Calu3 (cell line): ENCODE results near the gene ADARB1. TPM values are rescaled to one million over a fixed set of nuclear protein-coding genes. Genes with fewer than 3 reads are reported as not detected.

ENCODE experiments used
- BruUV-seq: library from RNA; stranded (reverse); fragments of 400-500 nt; replicated peaks from 2 replicates; lab custom pipeline; 2021; lab: Mats Ljungman, UMichigan
- CTCF ChIA-PET: fragments of 300-600 bp; sonication (Branson Sonifier 250); formaldehyde crosslinking; loops from one replicate; lab custom pipeline; 2022; ENCODE audit warnings: antibody characterized with exemption; lab: Charles Lee
- DNase-seq: peaks from one replicate; pipeline ENCODE4 v3.0.0; 2022
- H3K27ac Mint-ChIP-seq: one replicate; pipeline ENCODE4 v1.8.0; 2022; ENCODE audit warnings: mixed read lengths; ENCODE audit not compliant: unreplicated experiment
- H3K27me3 Mint-ChIP-seq: one replicate; pipeline ENCODE4 v1.8.0; 2022; ENCODE audit warnings: mixed read lengths; ENCODE audit not compliant: unreplicated experiment
- H3K36me3 Mint-ChIP-seq: one replicate; pipeline ENCODE4 v1.8.0; 2022; ENCODE audit warnings: mild to moderate bottlenecking, moderate library complexity, mixed read lengths; ENCODE audit not compliant: insufficient read depth, unreplicated experiment
- H3K4me1 Mint-ChIP-seq: one replicate; pipeline ENCODE4 v1.8.0; 2022; ENCODE audit warnings: mild to moderate bottlenecking, low read depth, mixed read lengths; ENCODE audit not compliant: unreplicated experiment
- H3K4me3 Mint-ChIP-seq: one replicate; pipeline ENCODE4 v1.8.0; 2022; ENCODE audit warnings: mild to moderate bottlenecking, low read depth, moderate library complexity, mixed read lengths; ENCODE audit not compliant: unreplicated experiment
- H3K9me3 Mint-ChIP-seq: one replicate; pipeline ENCODE4 v1.8.0; 2022; ENCODE audit warnings: low read depth, mixed read lengths; ENCODE audit not compliant: unreplicated experiment
- intact Hi-C: fragments of 100-400 bp; cut with micrococcal nuclease; formaldehyde crosslinking; loops from one replicate; pipeline ENCODE4 v1.10.0; 2022; ENCODE audit not compliant: unreplicated experiment
- total RNA-seq: library from RNA; stranded (reverse); gene quantifications from 2 replicates; pipeline ENCODE4 v1.2.3, GENCODE V29; 2022
- TF ChIP-seq, protein P1 (sequence below): fragments of 200-600 bp; IDR thresholded peaks from one replicate; pipeline ENCODE4 v1.8.0; 2022; ENCODE audit warnings: antibody characterized with exemption; ENCODE audit not compliant: unreplicated experiment

Gene ADARB1
- total RNA-seq, 1 experiment from 2014 or later = 2.8 TPM

DNA sequence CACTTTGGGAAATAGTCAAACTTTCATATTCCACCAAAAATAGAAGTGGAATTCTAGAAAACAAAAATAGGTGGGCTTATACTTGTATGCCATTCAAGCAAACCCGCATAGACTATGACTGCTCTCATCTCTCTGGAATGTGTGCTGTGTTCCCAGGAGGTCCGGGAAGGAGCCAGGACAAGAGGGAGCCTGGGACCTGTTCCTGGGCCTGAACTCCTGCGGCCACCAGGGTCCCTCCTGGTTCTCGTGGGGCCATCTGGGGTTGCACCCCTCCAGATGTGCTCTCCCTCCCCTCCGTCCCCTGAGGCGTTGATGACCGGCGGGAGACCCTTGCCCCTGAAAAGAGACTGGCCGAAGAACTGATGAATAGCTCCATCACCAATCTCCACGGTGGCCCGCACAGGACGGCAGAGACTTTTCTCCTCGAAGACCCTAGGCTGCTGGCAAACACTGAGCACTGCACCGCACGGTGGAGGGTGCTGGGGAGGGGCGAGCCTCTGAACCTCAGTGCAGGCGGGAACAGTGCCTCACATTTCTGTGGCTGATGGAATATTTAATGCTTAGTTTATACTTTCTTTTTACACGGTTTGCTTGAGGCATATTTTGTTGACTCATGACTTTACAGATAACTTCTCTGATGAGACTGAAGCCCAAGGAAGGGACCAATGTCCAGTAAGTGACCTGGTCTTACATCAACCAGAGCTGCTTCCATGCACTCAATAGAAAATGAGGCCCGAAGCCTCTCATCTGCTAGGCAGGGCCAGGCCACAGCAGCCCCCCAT is 9.6 kb upstream of the ADARB1 start:
- Mint-ChIP-seq H3K4me3 (no peak overlapping the region), H3K27me3 (peaks cover 32% of the 10 kb centered on the region), H3K36me3 (no peaks in the 10 kb centered on the region), H3K27ac (no peak overlapping the region), H3K4me1 (no peaks in the 10 kb centered on the region), H3K9me3 (no peaks in the 10 kb centered on the region)
- intact Hi-C loops = no loop called here
- TF ChIP-seq, protein P1, sequence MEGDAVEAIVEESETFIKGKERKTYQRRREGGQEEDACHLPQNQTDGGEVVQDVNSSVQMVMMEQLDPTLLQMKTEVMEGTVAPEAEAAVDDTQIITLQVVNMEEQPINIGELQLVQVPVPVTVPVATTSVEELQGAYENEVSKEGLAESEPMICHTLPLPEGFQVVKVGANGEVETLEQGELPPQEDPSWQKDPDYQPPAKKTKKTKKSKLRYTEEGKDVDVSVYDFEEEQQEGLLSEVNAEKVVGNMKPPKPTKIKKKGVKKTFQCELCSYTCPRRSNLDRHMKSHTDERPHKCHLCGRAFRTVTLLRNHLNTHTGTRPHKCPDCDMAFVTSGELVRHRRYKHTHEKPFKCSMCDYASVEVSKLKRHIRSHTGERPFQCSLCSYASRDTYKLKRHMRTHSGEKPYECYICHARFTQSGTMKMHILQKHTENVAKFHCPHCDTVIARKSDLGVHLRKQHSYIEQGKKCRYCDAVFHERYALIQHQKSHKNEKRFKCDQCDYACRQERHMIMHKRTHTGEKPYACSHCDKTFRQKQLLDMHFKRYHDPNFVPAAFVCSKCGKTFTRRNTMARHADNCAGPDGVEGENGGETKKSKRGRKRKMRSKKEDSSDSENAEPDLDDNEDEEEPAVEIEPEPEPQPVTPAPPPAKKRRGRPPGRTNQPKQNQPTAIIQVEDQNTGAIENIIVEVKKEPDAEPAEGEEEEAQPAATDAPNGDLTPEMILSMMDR = no peak
- BruUV-seq = no TSS peak
- CTCF ChIA-PET = interaction anchor here (0.7 kb wide), 1 partner anchor 59 kb away, joined by 4 read pairs; no protein-coding TSS in a partner anchor
- DNase-seq = no peak

DNA sequence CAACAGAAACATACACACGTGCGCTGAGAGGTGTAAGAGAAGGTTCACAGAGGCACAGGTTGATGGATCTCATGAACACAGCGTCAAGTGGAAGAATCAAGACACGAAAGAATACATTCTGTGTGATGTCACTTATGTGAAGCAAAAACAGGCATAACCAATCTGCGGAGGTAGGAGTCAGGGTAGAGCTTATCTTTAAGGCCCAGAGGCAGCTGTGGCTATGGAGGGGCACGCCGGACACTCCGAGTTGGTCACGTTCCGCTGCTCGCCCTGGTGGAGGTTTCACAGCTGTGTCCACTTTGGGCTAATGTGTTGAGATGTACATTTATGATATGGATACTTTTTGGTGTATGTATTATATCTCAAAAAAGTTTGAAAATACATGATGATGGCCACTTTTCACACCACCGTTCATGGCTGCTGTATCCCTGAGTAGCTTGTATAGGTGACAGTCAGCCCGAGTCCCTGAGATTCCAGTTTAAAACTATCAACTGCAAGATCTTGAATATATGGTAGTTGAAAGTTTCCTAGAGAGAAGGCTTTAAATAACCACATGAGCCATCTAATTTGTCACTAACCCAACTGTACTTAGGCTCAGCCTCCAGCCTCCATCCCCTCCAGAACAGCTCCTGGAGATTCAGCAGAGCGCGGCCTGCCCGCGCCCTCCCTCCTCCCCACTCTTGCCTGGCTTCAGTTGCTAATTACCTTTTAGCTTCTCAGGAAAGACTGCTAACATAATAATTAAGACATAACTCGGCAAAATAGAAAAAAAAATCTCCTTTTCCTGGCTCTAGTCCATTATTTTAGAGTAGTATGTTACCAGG is 6.7 kb upstream of the ADARB1 start:
- H3K36me3 Mint-ChIP-seq = no peaks in the 10 kb centered on the region
- CTCF ChIA-PET = no interaction called here
- no peaks in the 10 kb centered on the region for H3K4me1 Mint-ChIP-seq
- intact Hi-C loops = no loop called here
- no TSS peak for BruUV-seq
- H3K27ac Mint-ChIP-seq = no peak overlapping the region
- no peak overlapping the region for H3K4me3 Mint-ChIP-seq
- DNase-seq = no peak
- TF ChIP-seq, protein P1 = no peak
- peaks cover 4% of the 10 kb centered on the region for H3K27me3 Mint-ChIP-seq
- no peaks in the 10 kb centered on the region for H3K9me3 Mint-ChIP-seq

DNA sequence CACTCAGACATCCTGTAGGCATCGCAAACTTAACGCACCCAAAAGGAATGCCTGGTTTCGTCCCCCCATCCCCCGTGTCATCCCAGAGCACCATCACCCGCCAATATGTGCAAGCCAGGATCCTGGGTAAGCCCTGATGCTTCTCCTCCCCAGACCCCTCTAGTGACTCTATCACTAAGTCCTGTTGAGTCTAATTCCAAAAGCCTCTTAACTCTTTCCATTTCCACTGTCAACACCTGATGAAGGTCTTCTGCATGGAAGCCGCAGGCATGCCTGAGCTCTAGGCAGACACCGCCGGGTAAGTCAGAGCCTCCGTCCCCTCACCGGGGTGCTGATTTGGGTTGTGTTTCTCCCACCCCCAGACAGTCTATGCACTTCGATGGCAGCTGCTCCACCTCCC is 5.3 kb upstream of the ADARB1 start:
- Mint-ChIP-seq H3K27me3 (no peaks in the 10 kb centered on the region), H3K27ac (no peak overlapping the region)
- CTCF ChIA-PET = no interaction called here

DNA sequence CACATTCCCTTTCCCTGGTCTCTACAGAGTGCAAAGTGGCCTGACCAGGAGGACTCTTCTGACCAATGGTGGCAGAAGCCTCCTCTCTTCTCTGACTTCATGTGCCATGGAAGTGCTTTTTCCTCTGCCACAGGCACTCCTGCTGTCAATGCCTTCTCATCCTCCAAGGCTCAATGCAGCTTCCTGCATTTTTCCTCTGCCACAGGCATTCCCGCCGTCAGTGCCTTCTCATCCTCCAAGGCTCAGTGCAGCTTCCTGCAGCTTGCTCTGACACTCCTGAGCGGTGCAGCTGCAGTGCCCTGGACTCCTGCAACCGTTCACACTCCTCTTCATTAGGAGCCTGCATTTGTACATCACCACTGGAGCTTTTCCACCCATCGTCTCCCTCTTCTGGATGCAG is 4.7 kb upstream of the ADARB1 start:
- no peak for DNase-seq
- CTCF ChIA-PET = no interaction called here
- H3K4me3 Mint-ChIP-seq = no peak overlapping the region
- TF ChIP-seq, protein P1 = no peak
- H3K27me3 Mint-ChIP-seq = no peaks in the 10 kb centered on the region
- H3K36me3 Mint-ChIP-seq = peaks cover 7% of the 10 kb centered on the region
- no peak overlapping the region for H3K27ac Mint-ChIP-seq
- intact Hi-C loops = no loop called here
- BruUV-seq = no TSS peak
- H3K9me3 Mint-ChIP-seq = no peaks in the 10 kb centered on the region
- no peaks in the 10 kb centered on the region for H3K4me1 Mint-ChIP-seq

More for the DNA sequence above, 5.3 kb upstream of the ADARB1 start:
- intact Hi-C loops = no loop called here
- DNase-seq = no peak
- TF ChIP-seq, protein P1 = no peak
- H3K9me3 Mint-ChIP-seq = no peaks in the 10 kb centered on the region
- peaks cover 7% of the 10 kb centered on the region for H3K36me3 Mint-ChIP-seq
- no peak overlapping the region for H3K4me3 Mint-ChIP-seq
- no TSS peak for BruUV-seq
- H3K4me1 Mint-ChIP-seq = no peaks in the 10 kb centered on the region
